HL-60 (cell line): ENCODE measurements around the gene NPEPPS.

Source experiments
- CTCF ChIP-seq: IDR thresholded peaks from one replicate; pipeline ENCODE4 v1.5.1; 2011; ENCODE audit warnings: low read length, control low read depth, inconsistent platforms; ENCODE audit not compliant: insufficient read depth
- GABPA ChIP-seq: IDR thresholded peaks from 2 replicates; pipeline ENCODE4 v1.6.1; 2012; ENCODE audit warnings: low read depth
- POLR2AphosphoS5 ChIP-seq: IDR thresholded peaks from 2 replicates; pipeline ENCODE4 v1.6.1; 2012; ENCODE audit warnings: low read depth
- REST ChIP-seq: IDR thresholded peaks from 2 replicates; pipeline ENCODE4 v1.6.1; 2012; ENCODE audit warnings: low read depth; ENCODE audit not compliant: insufficient replicate concordance
- SPI1 ChIP-seq: IDR thresholded peaks from 2 replicates; pipeline ENCODE4 v1.6.1; 2012; ENCODE audit warnings: low read depth, mild to moderate bottlenecking, borderline replicate concordance

- TF ChIP-seq CTCF = no peak
- no peak for TF ChIP-seq REST
- TF ChIP-seq POLR2AphosphoS5 = no peak
- TF ChIP-seq SPI1 = no peak
- no peak for TF ChIP-seq GABPA
Measured at GRCh38 chr17:47629826-47630225, 98.9 kb downstream of the NPEPPS start.
